Measurements from ENCODE around the gene FRMD4A.
"Not testable (repeated sequence)": the region's sequence is repeated elsewhere in the genome, so short reads cannot be mapped to it uniquely, and the experiment has no call there.

Gene FRMD4A

DNA sequence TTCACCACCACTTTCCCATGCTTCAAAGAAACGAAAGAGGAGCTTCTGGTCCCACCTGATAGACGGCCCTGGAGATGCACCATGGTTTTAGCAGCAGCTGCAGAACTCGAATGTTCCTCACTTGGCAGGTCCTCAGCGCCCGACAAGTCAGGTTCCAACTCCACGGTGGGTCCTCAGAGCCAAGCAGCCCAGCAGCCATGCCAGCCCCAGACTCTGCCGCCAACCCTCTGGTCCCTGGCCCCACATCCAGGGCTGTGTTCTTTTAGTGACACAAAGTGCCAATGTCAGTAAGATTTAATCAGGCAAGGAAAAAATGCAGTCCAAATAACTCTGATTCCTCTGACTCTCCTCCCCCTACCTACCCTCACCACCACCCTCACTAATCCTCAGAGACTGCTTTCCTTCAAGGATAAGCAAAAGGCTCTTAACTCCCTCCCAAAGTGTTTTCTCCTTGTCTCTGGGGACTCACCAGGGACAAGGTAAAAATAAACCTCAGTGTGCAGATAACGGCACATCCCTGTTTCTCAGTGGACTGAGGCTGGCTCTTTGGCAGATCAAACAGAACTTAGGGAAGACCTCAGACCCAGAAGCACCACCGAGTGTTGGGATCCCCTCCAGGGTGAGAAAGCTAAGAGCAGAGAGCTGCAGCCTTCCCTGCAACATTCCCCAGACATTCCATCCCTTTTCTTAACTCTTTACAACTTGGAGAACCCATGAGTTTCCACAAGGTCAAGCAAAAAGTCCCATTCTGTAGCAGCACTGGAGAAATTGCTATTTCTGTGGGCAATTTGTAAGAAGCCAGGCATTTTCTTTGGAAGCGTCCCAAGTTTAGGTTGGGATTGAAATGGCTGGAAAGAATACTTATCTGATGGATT lies 358.9 kb downstream of the FRMD4A start:
- DNase-seq, result no peak

DNA sequence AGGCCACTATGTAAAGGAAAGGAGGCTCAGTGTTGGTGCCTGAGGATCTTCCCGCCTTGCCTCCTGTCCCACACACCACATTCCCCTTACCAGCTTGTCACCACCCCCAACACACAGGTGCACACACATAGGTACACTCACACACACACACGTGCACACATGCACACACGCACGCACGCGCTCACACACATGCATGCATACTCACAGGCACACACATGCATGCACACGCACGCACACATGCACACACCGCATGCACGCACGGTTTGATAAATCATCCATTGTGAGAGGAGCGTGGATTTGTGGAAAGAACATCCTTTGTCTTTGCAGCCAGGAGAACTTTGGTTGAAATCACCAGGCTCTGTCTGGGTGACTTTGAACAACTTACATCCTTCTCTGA lies 359.8 kb downstream of the FRMD4A start:
- DNase-seq, result no peak

DNA sequence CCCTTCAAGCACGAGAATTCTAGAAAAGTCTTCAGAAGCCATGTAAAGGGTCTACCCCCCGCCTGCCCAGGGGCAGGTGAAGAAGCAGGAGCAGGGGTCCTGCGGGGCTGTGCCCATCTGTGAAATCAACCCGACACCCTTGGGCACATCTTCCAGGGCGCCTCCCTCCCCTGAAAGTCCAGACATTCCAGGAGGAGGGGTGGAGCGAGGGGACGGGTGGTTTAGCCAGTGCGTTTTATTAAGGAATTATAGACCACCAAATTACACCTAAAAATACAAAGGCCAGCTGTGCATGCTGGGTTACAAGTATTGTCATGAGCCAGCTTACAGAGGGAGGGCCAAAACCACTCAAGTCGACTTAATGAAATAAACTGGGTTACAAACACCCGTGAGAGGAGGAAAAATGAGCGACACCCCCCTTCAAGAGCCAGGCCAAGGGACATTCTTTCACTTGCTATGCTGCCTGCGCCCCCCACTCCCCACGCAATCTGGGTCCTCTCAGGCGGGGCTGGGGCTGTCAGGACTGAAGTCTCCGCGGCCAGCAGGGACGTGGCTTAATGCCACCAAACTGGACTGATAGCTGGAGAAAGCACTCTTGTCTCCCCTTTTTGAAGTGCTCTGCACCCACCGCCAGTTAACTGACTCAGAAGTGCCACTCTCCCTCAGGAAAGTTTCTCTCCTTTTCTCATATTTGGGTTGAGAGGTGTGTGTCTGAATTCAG lies 360.3 kb downstream of the FRMD4A start:
- DNase-seq, result no peak

DNA sequence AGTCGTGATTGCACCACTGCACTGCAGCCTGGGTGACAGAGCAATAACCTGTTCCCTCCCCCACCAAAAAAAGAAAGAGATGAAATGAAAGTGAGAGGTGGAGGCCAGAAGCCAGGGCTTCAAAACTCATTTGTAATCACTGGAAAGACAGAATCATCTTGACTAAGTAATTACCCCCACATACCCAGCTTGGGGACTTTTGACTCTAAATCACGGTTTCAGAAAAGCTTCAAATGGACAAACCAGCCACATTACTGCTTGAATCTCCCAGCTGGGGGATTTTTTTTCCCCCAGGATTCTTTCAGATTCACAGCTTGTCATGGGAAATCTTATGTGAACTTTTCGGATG lies 361.0 kb downstream of the FRMD4A start:
- no peak for DNase-seq

DNA sequence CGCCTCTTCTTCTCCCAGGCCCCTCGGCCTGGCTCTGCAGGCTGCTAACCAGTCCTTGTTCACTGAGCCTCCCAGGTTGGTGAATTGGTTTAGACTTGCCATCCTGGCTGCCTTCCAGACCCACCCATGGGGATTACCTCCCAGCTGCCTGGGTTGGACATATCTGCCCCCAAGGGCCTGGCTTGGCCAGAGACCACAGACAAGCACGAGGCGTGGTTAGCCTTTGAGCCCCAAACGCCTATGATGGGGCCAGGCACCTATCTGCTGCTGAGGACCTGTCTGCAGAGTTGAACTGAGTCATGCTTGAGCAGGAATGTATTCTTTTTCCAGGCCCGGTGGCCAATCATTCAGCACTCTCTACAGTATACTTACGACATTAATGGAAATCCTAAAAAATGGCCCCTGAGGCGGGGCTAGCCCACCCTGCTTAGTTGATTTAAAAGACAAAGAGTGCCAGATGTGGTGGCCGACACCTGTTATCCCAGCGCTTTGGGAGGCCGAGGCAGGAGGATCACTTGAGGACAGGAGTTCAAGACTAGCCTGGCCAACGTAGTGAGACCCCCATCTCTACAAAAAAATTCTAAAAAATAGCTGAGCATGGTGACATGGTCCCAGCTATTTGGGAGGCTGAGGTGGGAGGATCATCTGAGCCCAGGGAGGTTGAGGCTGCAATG lies 361.5 kb downstream of the FRMD4A start:
- DNase-seq, result no peak

DNA sequence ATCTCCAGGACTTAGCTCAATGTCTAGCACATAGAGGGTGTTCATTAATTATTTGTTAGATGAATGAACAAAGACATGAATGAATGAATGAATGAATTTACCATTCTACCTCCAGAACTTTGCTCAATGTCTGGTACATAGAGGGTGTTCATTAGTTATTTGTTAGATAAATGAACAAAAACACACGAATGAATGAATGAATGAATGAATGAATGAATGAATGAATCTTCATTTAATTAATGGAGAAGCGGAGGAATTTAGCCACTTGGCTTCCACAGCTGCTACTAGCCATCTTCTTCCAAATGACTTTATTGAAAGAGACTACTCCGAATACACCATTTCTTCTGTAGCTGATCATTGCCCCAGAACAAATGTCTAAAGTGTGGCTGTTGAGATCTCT lies 368.9 kb downstream of the FRMD4A start:
- no peak for DNase-seq

DNA sequence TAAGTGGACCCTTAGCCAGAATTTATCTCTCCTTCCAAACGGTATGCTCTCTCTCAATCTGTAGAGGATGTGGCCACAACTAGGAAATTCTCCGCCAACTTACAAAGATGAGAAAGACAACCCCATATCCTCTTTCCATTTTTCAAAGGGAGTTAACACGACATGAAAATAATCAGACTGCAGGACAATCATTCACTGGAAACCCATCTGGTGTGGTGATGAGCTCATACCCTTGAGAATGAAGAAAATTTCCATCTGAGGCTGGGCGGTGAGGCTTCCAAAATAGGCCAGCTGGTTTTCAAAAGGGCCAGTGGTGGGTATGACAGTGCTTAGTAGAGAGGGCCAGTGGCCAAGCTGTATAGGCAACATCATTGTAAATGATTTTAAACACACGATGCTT lies 369.6 kb downstream of the FRMD4A start:
- no peak for DNase-seq

DNA sequence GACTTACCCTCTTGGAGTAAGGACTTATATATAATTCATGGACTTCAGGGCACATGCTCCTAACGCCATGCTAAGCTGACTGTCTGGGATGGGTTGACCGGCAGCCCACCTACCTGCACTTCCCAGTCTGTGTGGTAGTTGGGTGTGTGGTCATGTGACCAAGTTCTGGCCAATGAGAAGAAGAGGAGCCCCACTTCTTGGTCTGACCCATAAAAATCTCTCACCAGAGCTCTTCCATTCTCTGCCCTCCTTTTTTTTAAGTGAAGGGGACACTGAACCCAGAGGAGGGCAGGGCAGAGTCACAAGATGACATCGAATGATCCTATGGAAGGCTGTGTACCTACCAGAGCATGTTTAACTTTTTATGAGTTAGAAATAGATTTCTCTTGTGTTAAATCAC lies 370.1 kb downstream of the FRMD4A start:
- DNase-seq, result no peak

DNA sequence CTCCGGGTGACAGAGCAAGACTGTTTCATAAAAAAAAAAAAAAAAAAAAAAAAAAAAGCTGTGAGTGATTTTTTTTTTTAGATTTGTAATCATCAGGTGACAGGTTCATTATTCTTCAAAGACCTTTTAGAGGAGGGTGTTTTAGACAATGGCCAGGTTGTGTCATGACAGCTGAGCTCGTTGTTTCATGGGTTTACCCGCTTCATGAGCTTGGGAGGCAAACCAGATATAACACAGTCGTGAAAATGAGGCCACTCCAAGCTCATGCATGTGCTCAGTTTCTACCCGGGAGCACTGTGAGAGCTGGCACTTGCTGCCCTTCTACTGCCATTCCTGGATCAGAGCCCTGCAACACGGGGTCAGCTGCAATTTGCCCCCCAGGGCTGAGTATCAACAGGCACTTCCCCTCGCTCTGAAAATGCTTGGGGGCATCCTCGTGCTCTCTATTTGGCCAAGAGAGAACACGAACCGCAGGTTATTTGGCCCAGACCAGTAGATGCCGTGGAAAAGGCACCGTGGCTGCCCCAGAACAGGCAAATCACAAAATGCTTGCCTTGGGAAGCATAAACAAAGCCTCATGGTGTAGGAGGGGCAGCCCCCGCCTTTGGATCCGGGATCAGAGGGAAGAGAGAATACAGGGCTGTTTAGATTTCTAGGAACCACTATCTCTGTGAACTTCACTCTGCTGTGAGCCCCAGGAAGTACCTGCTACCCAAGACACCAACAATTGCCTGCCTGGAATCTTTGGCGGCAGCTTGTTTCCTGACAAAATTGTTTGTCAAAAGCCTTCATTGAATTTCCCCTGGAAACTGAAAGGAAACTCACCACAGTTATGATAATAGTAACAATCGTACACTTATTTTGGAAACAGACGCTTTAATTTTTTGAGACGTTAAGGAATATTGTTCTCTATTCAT lies 371.0 kb downstream of the FRMD4A start:
- no peak for DNase-seq

DNA sequence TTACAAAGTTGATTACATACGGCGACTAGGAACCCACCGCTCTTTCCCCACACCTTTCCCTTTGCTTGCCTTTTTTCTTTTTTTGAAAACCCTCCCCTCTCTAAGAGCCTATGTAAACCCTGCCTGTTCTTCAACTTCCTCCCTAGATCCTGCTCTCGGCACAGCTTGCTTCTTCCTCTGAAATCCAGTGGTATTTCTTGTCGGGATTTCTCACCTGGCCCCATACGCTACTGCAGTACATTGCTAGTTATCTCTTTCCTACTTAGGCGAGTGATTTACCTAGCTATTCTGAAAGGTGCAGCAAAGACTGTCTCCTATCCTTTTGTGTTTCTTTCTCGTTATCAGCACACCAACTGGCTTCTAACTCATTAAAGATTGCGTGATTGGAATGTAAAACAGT lies 372.9 kb downstream of the FRMD4A start:
- no peak for DNase-seq

DNA sequence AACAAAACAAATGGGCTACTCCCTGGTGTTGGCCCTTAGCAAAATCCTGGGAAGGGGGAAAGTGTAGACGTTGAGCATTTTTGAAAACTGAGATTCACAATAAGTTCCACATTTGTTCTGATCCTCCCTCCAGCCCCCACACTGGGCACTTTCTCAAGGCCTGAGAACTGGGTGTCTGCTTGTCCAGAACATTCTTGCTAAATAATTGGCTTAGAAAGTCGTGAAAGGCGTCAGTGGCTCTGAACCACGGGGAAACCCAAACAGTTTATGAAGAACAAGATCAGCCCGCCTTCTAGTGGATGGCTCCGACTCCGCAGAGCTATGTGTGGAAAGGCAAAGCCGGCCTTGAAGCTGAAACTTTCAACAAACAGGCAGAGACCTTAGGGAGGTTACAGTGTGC lies 373.9 kb downstream of the FRMD4A start:
- no peak for DNase-seq

DNA sequence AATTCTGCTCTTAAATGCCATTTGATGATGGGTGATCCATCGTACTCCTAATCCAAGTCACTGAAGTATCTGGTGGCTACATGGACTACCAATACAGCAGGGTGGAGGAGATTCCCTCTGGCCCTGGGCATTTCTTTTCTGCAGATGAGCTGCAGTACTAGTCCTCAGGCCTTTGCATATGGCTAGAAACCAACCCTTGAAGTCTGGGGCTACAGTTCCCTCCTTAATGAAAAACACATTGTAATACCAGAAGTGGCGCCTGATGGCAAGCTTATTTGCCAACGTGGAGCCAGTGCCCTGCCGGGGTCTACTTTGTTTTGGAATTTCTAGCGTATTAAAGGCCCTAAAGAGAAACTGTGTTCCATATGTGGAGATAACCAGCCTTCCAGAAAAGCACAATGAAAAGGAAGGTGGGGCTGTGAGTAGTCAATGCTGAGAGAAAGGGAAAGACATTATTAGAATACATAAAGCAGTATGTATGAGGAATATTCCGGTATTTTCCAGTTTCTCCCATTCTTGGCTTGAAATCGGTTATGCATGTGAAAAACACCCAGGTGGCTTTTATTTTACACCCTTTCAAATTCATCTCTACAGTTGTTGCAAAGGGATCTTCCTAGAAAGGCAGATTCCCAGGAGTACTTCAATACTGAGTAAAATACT lies 375.2 kb downstream of the FRMD4A start:
- no peak for DNase-seq

DNA sequence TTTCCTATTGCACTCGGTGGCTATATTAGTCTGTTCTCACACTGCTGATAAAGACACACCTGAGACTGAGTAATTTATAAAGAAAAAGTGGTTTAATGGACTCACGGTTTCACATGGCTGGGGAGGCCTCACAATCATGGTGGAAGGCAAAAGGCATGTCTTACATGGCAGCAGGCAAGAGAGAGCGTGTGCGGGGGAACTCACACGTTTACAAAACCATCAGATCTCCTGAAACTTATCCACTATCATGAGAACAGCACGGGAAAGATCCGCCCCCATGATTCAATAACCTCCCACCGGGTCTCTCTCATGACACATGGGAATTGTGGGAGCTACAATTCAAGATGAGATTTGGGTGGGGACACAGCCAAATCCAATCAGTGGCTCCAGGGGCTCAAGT lies 376.5 kb downstream of the FRMD4A start:
- DNase-seq, result not testable (repeated sequence)

DNA sequence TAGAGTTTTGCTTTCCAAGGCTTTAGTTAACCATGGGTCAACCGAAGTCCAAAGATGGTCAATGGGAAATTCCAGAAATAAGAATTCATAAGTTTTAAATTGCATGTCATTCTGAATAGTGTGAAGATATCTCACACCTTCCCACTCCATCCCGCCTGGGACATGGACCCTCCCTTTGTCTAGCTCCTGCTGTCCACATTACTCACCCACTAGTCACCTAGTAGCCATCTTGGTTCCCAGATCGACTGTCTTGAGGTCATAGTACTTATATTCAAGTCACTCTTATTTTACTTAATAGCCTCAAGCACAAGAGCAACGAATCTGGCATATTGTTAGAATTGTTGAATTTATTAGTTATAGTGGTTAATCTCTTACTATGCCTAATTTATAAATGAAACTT lies 377.4 kb downstream of the FRMD4A start:
- DNase-seq, result no peak

DNA sequence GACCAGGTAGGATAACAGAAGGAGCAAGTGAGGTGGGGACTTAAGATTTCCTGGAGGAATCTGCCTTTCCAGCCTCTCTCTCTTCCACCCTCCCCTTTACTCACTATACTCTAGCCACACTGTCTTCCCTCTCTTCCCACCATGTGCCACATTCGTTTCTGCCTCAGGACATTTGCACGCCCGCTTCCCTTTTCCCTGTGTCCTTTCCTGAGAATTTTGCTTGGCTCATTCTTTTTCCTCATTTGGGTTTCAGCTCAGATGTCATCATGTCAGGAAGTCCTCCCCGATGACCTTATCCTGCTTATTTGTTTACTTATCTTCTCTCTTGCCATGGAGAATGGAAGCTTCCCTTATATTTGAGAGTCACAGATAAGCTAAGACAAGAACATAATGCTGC lies 380.2 kb downstream of the FRMD4A start:
- no peak for DNase-seq

DNA sequence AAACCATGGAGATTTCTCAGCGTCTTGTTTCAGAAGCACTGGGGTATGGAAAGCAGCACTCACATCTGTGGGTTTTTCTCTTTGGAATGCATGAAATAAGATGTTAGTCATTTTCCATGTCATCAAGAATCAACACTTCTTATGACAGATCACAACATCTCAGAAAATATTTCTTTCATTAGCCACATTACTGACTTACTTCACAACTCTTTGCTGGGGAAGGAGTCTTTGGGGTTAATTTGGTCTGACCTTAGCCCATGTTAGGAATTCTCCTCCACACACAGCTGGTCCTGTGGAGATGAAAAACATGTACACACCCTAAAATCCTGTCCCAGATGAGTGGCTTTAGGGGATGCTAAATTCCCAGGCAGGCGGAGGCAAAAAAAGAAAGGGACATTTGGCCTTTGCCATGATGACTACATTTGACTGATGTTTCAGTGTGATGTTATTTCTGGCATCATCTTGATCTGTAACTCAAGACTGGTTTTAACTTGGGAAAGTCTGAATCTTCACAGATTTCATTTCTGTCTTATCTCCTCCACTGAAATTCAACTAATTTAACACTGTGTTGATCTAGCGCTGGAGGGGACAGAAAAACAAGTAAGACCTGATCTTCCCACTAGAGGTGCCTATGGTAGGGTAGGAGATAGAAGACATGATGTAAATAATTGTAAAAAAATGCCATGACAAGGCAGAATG lies 380.7 kb downstream of the FRMD4A start:
- DNase-seq, result no peak

DNA sequence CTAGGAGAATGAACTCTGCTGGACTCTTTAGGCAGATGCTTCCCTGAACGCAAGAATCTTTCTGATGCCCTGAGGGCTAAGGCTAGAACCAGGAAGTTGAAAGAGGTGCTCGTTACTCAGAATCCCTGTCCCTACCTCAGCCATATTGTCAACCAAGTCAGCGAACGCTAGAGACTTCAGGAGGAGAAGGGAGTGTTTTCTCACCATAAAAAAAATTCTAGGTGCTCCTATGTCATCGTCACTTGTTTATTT lies 384.6 kb downstream of the FRMD4A start:
- no peak for DNase-seq

DNA sequence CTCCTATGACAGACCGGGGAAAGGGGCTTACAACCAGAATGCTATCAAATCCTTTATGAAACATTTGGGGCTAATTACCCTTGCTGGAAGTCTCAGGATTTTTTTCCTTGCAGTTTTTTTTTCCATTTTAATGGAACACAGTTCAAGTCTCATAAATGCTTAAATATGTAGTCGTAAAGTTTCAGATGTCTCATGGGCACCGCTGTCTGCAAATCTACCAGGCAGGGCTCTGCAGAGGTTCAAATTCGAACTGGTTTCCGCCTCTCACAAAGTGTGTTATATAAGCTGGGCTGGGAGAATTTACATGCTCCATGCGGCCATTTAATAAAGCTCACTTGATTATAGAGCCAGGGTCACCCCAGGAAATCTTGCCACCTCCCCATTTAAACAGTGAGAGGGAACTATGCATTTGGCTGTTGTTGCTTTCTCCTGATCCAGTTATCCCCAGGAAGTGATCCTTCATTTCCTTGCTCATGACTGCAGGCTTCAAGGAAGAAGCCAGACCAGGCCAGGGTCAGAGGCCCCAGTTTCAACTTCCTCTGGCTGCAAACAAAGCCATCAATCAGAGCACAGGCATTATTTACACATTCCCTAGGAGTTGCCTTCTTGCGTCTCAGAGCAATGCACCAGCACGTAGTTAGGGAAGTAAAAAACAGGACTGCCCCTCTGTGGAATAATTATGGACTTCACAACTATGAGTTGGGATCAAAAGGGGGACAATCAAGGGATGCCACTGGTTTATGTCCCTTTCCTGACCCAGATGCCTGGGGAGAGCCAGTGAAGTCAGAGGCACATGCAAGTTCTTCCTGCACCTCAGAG lies 385.1 kb downstream of the FRMD4A start:
- no peak for DNase-seq

DNA sequence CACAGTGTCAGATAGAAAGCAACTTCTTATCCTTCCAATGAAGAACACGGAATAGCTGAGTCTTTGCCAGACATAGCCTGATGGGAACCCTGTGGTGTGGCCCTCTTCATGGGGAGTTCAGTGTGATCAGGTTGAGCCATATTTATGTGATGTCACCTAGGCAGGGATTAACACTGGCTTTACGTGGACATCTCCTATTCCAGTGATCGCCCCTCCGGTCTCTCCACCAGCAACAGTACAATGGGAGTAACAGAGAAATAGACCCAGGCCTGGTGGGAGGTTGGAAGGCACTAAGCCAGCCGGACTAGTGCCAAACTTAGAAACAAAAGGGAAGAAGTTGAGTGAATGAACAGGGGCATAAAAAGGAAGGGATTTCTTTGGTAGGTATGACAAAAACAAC lies 385.9 kb downstream of the FRMD4A start:
- DNase-seq, result no peak

DNA sequence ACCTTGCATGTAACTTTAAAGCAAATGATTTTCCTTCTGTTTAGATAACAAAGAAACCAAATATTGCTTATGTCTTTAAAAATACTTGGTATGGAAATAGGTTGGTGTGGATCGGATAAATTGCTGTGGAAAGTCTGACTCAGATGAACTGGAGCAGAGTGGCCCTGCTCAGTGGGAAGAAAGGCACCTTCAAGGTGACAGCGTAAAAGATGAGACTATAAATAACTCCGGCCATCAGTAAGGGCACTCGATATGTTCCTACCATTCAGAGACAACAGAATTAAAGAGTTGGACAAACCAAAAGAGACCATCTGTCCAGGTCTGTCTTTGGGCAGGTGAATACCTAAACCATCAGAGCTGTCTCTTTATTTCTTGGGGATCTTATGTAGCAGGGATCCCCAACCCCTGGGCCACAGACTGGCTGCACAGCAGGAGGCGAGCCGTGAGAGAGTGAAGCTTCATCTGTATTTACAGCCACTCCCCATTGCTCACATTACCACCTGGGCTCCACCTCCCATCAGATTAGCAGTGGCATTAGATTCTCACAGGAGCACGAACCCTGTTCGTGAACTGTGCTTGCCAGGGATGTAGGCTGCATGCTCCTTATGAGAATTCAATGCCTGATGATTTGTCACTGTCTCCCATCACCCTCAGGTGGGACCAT lies 386.9 kb downstream of the FRMD4A start:
- DNase-seq, result no peak

DNA sequence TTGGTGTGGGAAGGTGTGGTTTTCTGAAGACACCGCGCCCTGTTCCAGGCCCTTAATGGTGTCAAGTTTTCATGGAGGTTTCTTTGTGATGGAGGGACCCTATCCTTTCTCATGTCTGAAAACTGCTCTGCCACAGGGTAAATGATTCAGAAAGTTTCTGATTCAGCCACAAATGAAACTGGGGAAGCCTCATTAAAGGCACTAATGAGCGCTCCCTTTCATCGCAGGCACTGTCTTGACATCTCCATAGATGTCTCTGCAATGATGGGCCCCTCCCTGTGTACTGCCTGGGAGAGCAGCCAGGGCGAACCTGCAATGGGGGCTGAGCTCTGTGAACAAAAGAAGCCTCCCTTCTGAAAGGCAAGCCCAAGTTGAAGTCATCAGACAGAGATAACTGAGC lies 388.7 kb downstream of the FRMD4A start:
- no peak for DNase-seq

Measured in NCI-H2227 treated with DMSO at 0.1 percent for 48 hours (cell line).